HCT116 (cell line): ENCODE results near the gene MAST4.

Experiments used
- CTCF ChIP-seq, 3 experiments: fragments of 200-600 bp in 1 of 3; sonication (generic) in 1 of 3; IDR thresholded peaks in 2 of 3; conservative IDR thresholded peaks in 1 of 3; 2 replicates each; pipeline ENCODE4 v1.5.1; 2012 to 2017; ENCODE audit warnings: low read depth in 2 of 3, low read length in 2 of 3, antibody characterized with exemption in 1 of 3, borderline replicate concordance in 1 of 3, control low read depth in 1 of 3, mild to moderate bottlenecking in 1 of 3, mixed read lengths in 1 of 3, mixed run types in 1 of 3, moderate library complexity in 1 of 3; ENCODE audit not compliant: insufficient read depth in 1 of 3
- POLR2A ChIP-seq: IDR thresholded peaks from 2 replicates; pipeline ENCODE4 v1.7.0; 2011; ENCODE audit warnings: borderline replicate concordance; ENCODE audit not compliant: insufficient read depth, insufficient read length; ENCODE audit errors: extremely low read depth
- YY1 ChIP-seq: IDR thresholded peaks from 2 replicates; pipeline ENCODE4 v1.6.1; 2011; ENCODE audit warnings: low read length, low read depth, moderate library complexity, mild to moderate bottlenecking; ENCODE audit not compliant: insufficient replicate concordance; ENCODE audit errors: extremely low read depth

- TF ChIP-seq POLR2A: no peak
- TF ChIP-seq CTCF (IDR thresholded peaks at IDR 0.05 in 2 of 3, conservative IDR thresholded peaks at IDR 0.05 in 1 of 3; ENCODE audit: borderline replicate concordance in 1 of 3, insufficient read depth in 1 of 3, low read depth in 2 of 3, low read length in 2 of 3): no peak
- no peak for TF ChIP-seq YY1
These were observed 13.4 kb downstream of the MAST4 start for GRCh38 chr5:66609615-66610014.
